SU-DHL-6 (cell line): ENCODE results near the gene KRT78.

Experiments
- EZH2phosphoT487 ChIP-seq: fragments of 200-600 bp; sonication (generic), shearing (Covaris generic); conservative IDR thresholded peaks from 2 replicates; pipeline ENCODE4 v1.6.1; 2018; ENCODE audit warnings: mild to moderate bottlenecking, antibody characterized with exemption, low read length, moderate library complexity, mixed read lengths
- TF ChIP-seq, protein P1 (sequence below): fragments of 200-600 bp; sonication (generic); IDR thresholded peaks from one replicate; pipeline ENCODE4 v1.5.1; 2017; ENCODE audit warnings: antibody characterized with exemption, mild to moderate bottlenecking, low read length, moderate library complexity; ENCODE audit not compliant: insufficient read depth, poor library complexity, severe bottlenecking

DNA sequence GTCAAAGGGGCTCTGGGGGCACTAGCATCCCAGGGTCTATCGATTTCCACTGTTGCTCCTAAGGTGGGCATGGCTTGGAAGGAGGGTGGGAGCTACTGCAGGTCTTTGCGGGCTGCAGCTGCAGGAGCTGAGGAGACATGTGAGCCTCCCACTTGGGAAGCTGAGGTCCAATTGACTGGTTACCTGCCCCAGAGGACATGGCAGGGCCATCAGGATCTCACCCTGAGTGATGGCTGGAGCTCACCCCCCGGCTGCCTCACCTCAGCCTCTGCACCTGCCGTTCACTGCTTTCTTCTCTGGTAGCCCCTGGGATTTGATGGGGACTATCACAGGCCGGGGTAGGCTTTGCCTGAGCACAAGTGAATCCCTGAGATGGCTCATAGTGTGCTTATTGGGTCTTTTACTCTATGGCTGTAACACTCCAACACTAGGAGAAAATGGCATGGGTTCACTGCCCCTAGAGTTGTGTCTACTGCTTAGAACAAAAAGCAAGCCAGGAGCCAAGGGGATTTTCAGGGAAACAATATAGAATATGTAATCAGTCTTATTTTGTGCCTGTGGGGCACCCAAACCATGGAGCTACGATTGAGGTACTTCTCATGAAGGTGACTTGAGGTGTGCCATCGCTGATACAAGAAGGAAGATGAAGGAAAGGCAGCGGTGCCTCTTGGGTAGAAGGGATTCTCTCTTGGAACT, 31.6 kb downstream of the KRT78 start:
- TF ChIP-seq, protein P1, sequence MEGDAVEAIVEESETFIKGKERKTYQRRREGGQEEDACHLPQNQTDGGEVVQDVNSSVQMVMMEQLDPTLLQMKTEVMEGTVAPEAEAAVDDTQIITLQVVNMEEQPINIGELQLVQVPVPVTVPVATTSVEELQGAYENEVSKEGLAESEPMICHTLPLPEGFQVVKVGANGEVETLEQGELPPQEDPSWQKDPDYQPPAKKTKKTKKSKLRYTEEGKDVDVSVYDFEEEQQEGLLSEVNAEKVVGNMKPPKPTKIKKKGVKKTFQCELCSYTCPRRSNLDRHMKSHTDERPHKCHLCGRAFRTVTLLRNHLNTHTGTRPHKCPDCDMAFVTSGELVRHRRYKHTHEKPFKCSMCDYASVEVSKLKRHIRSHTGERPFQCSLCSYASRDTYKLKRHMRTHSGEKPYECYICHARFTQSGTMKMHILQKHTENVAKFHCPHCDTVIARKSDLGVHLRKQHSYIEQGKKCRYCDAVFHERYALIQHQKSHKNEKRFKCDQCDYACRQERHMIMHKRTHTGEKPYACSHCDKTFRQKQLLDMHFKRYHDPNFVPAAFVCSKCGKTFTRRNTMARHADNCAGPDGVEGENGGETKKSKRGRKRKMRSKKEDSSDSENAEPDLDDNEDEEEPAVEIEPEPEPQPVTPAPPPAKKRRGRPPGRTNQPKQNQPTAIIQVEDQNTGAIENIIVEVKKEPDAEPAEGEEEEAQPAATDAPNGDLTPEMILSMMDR, result no peak
- TF ChIP-seq EZH2phosphoT487, result no peak
